Measurements from ENCODE around the gene LPIN1. TPM values are rescaled to one million over a fixed set of nuclear protein-coding genes. Genes with fewer than 3 reads are reported as not detected.

The LPIN1 gene
- total RNA-seq, 1 experiment from 2014 or later, result 4.4 TPM

DNA sequence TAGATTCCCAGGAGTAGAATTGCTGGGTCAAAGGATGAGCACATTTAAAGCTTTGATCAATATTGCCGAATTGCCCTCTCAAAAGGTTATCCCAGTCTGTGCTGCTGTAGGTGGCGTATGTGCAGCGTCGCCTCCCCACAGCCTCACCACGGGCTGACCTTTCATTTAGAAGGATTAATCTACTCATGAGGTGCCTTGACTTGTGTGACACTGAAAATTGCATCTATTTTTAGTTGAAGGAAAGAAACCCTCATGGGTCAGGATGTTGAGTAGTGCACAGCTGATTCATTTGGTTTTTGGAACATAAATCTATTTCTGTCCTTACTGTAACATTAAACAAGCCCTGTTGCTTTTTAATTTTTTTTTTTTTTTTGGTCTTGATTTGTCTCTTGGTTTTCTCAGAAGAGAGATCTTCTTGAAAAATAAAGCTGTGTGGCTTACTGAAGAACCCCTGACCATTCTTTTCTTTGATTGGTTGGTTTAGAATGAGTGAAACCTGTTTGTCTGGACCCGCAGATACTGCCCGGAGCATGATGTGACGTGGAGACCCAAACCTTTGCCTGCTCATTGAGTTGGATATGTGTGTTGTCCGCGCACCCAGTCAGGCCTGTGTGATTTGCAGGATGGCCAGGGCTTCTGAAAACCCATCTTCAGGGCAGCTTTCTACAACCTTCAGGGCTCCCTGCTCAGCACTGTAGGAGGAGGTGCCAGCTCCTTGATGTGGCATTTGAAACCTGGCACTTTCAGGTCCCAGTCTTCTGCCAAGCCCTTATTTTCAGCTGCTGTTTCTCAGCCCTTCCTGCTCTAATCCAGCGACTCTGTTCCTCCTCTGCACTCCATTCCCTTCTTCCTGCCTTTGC lies 61.0 kb downstream of the LPIN1 start:
- H3K27ac ChIP-seq (ENCODE audit: insufficient read length, low read depth, low read length), result no peak overlapping the region
- H3K4me2 ChIP-seq (ENCODE audit: insufficient read depth, insufficient read length, low read length), result no peak overlapping the region
- no peaks in the 10 kb centered on the region for H3K4me1 ChIP-seq (ENCODE audit: insufficient read depth, low read length)
- H3K4me1 Mint-ChIP-seq, result no peaks in the 10 kb centered on the region
- no CpG with 5 or more reads among the region's 11 CpGs for WGBS (ENCODE audit: extremely low coverage, insufficient read length, low lambda C conversion rate)
- H2BK15ac ChIP-seq (ENCODE audit: low read depth, low read length), result no peak overlapping the region
- H3K23ac ChIP-seq (ENCODE audit: insufficient read length, low read depth, low read length), result no peak overlapping the region
- no peak overlapping the region for H2BK5ac ChIP-seq (ENCODE audit: insufficient read length, low read length)
- H3K9me3 Mint-ChIP-seq, result no peaks in the 10 kb centered on the region
- no peak overlapping the region for H2AK5ac ChIP-seq (ENCODE audit: insufficient read length, low read length)
- H2BK120ac ChIP-seq (ENCODE audit: low read depth, low read length, poor library complexity, severe bottlenecking), result no peak overlapping the region
- no peaks in the 10 kb centered on the region for H3K79me1 ChIP-seq (ENCODE audit: insufficient read depth, low read depth, low read length, poor library complexity, severe bottlenecking)
- no peak overlapping the region for H3K9ac ChIP-seq (ENCODE audit: extremely low read depth, insufficient read length, low read length)
- H4K91ac ChIP-seq (ENCODE audit: insufficient read length, low read depth, low read length), result no peak overlapping the region
- no peaks in the 10 kb centered on the region for H3K23me2 ChIP-seq (ENCODE audit: insufficient read length, low read depth, low read length, poor library complexity, severe bottlenecking)
- no peak overlapping the region for H4K8ac ChIP-seq (replicated peaks; ENCODE audit: insufficient read length, low read depth, low read length)
- H4K20me1 ChIP-seq (ENCODE audit: control insufficient read depth, insufficient read depth, insufficient read length), result no peaks in the 10 kb centered on the region
- no peak overlapping the region for H2BK12ac ChIP-seq (ENCODE audit: insufficient read length, low read depth, low read length)
- no peak overlapping the region for H3T11ph ChIP-seq (ENCODE audit: low read length)
- DNase-seq, result peak; percentile 5
- H3K4ac ChIP-seq (ENCODE audit: low read depth, low read length), result no peak overlapping the region
- H3K36me3 Mint-ChIP-seq (ENCODE audit: insufficient read depth in 1 of 3, low read depth in 3 of 3), result peaks cover 20 to 33% (median 30%) of the 10 kb centered on the region in 3 experiments; a peak in 6 of 7 replicates
- TF ChIP-seq, protein P1, sequence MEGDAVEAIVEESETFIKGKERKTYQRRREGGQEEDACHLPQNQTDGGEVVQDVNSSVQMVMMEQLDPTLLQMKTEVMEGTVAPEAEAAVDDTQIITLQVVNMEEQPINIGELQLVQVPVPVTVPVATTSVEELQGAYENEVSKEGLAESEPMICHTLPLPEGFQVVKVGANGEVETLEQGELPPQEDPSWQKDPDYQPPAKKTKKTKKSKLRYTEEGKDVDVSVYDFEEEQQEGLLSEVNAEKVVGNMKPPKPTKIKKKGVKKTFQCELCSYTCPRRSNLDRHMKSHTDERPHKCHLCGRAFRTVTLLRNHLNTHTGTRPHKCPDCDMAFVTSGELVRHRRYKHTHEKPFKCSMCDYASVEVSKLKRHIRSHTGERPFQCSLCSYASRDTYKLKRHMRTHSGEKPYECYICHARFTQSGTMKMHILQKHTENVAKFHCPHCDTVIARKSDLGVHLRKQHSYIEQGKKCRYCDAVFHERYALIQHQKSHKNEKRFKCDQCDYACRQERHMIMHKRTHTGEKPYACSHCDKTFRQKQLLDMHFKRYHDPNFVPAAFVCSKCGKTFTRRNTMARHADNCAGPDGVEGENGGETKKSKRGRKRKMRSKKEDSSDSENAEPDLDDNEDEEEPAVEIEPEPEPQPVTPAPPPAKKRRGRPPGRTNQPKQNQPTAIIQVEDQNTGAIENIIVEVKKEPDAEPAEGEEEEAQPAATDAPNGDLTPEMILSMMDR (conservative IDR thresholded peaks at IDR 0.05), result no peak
- peak overlapping the region in 1 of 3 experiments; percentile 22; a peak in 1 of 7 replicates for H3K27ac Mint-ChIP-seq
- H2BK20ac ChIP-seq (ENCODE audit: low read depth, low read length, poor library complexity, severe bottlenecking), result no peak overlapping the region
- no peak overlapping the region for H4K5ac ChIP-seq (ENCODE audit: insufficient read length, low read depth, low read length)
- H3K9me3 ChIP-seq (ENCODE audit: control insufficient read depth, low read depth, low read length), result no peaks in the 10 kb centered on the region
- H2AFZ ChIP-seq (ENCODE audit: low read length), result no peak overlapping the region
- no peak overlapping the region for H3K18ac ChIP-seq (ENCODE audit: insufficient read length, low read depth, low read length)
- no peak overlapping the region for H3K4me3 Mint-ChIP-seq
- no peaks in the 10 kb centered on the region for H3K79me2 ChIP-seq (ENCODE audit: insufficient read depth, low read length)
- no peaks in the 10 kb centered on the region for H3K27me3 Mint-ChIP-seq (ENCODE audit: low read depth)
- H3K56ac ChIP-seq (ENCODE audit: insufficient read length, low read depth, low read length), result no peak overlapping the region
- H3K27me3 ChIP-seq (ENCODE audit: insufficient read depth, low read length), result no peaks in the 10 kb centered on the region
- H3K14ac ChIP-seq (ENCODE audit: insufficient read depth, low read length), result no peak overlapping the region

Data from H9 (cell line).